Kidney epithelial cell (primary cell): ENCODE data around the gene EXOC6. TPM values are rescaled to one million over a fixed set of nuclear protein-coding genes. Genes with fewer than 3 reads are reported as not detected.

ENCODE experiments used
- DNase-seq: peaks from one replicate; pipeline ENCODE4 v3.0.0-alpha.2; 2010; ENCODE audit warnings: low read depth
- H3K27me3 ChIP-seq: 2 replicates; pipeline ENCODE4 v1.6.0; 2011; ENCODE audit warnings: low read length; ENCODE audit not compliant: control insufficient read depth, insufficient read depth
- H3K36me3 ChIP-seq: 2 replicates; pipeline ENCODE4 v1.5.1; 2011; ENCODE audit warnings: low read length; ENCODE audit not compliant: control insufficient read depth, insufficient read depth
- H3K4me3 ChIP-seq: 2 replicates; pipeline ENCODE4 v1.5.1; 2011; ENCODE audit warnings: low read depth, mild to moderate bottlenecking, control low read depth, low read length
- CTCF ChIP-seq: IDR thresholded peaks from 2 replicates; pipeline ENCODE4 v1.5.1; 2011; ENCODE audit warnings: mild to moderate bottlenecking, moderate library complexity, low read length, control low read depth, inconsistent platforms; ENCODE audit not compliant: insufficient read depth, poor library complexity, severe bottlenecking
- total RNA-seq: library from RNA; depleted of rRNA; stranded (reverse); fragments of >200 nt; gene quantifications from 2 replicates; pipeline ENCODE4 v1.2.3, GENCODE V29; 2015

The EXOC6 gene, protein sequence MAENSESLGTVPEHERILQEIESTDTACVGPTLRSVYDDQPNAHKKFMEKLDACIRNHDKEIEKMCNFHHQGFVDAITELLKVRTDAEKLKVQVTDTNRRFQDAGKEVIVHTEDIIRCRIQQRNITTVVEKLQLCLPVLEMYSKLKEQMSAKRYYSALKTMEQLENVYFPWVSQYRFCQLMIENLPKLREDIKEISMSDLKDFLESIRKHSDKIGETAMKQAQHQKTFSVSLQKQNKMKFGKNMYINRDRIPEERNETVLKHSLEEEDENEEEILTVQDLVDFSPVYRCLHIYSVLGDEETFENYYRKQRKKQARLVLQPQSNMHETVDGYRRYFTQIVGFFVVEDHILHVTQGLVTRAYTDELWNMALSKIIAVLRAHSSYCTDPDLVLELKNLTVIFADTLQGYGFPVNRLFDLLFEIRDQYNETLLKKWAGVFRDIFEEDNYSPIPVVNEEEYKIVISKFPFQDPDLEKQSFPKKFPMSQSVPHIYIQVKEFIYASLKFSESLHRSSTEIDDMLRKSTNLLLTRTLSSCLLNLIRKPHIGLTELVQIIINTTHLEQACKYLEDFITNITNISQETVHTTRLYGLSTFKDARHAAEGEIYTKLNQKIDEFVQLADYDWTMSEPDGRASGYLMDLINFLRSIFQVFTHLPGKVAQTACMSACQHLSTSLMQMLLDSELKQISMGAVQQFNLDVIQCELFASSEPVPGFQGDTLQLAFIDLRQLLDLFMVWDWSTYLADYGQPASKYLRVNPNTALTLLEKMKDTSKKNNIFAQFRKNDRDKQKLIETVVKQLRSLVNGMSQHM
- total RNA-seq = 6.2 and 10.5 TPM in 2 replicates

GRCh38 chr10:92848441-92849233, at the start of gene EXOC6:
Gene EXOC6 (plus strand): TSS chr10:92848520. CDS start chr10:92848534, 14 bp downstream.
- DNase-seq = peak; percentile 34
- no peak for TF ChIP-seq CTCF
- H3K36me3 ChIP-seq = no peaks in the 10 kb centered on the region

GRCh38 chr10:92799568-92799967, 48.8 kb upstream of the EXOC6 start:
- DNase-seq = no peak
- H3K36me3 ChIP-seq = no peaks in the 10 kb centered on the region
- H3K4me3 ChIP-seq = no peak overlapping the region
- H3K27me3 ChIP-seq = no peaks in the 10 kb centered on the region
- TF ChIP-seq CTCF = no peak

More at GRCh38 chr10:92848441-92849233, at the start of gene EXOC6:
- Histone ChIP-seq H3K27me3 (no peaks in the 10 kb centered on the region), H3K4me3 (peak within 1 kb of the TSS; percentile 85)

- Histone ChIP-seq H3K36me3 (no peaks in the 10 kb centered on the region), H3K4me3 (no peak overlapping the region), H3K27me3 (no peaks in the 10 kb centered on the region)
- no peak for TF ChIP-seq CTCF
- DNase-seq = no peak
Measured at GRCh38 chr10:92800134-92800733, 48.1 kb upstream of the EXOC6 start.

DNA sequence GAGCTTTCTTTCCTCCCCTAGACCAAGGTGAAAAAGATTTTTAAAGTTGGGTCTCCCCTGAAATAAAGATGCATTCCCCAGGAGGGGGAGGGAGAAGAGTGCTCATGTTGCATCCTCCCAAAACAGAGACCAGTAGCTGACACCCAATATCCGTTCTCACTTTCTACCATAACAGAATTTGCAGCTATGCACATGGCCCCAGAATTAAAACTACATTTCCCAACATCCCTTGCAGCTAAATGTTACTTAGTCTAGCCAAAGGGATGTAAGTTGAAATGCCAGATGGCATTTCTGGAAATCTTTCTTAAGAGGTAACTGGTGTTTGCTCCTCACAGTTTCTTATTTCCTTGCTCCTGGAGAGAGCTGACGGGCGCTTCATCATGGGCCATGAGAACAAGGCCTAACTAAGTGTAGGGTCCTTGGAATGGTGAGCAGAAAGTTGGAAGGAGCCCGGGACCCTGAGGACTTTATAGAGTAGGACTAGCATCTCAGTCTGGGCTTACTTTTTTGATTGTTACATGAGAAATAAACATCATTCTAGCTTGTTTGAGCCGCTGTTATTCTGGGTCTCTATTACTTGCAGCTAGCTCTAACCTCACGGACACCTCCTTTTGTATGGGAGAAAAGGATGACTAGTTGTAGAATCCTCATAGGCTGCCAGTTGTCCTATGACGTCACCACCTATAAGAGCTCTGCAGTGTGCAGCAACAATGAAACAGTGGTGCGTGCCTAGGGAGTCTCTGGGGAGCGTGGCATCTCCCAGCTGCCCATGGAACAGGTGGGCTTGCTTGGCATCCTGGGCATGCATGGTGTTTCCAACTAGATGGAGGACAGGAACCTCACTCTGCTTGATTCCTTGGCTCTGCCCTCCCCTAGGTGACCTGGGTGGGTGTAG, 46.1 kb upstream of the EXOC6 start:
- Histone ChIP-seq H3K4me3 (no peak overlapping the region), H3K27me3 (no peaks in the 10 kb centered on the region), H3K36me3 (no peaks in the 10 kb centered on the region)
- TF ChIP-seq CTCF = no peak
- DNase-seq = no peak

DNA sequence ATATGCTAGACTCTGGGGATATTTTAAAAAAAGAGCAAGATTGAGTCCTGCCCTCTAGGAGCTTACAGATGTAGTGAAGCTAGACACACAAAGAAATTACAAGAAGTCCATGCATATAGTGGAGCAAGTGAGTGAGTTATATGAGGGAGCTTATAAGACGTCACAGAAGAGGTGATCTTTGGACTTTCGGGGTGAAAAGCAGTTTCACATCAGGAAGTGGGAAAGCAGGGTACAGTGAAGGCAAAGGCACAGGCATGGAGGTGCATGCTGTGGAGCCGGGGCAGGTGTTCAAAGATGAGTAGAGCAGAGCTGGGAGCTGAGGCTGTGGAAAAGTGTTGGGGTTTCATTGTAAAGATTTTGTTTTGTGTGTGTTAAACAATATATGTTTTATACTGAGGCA, 38.5 kb upstream of the EXOC6 start:
- TF ChIP-seq CTCF = no peak
- Histone ChIP-seq H3K36me3 (no peaks in the 10 kb centered on the region), H3K27me3 (no peaks in the 10 kb centered on the region), H3K4me3 (no peak overlapping the region)
- no peak for DNase-seq
